ENCODE results near the gene GOLGA2.
"Not testable (repeated sequence)": the region's sequence is repeated elsewhere in the genome, so short reads cannot be mapped to it uniquely, and the experiment has no call there.

Gene GOLGA2

GRCh38 chr9:128242124-128242523 lies 33.7 kb downstream of the GOLGA2 start:
- no peak for DNase-seq (ENCODE audit: low read depth in 2 of 2)

- DNase-seq (ENCODE audit: low read depth in 2 of 2): no peak
Observed at GRCh38 chr9:128233817-128234406, 41.9 kb downstream of the GOLGA2 start.

DNA sequence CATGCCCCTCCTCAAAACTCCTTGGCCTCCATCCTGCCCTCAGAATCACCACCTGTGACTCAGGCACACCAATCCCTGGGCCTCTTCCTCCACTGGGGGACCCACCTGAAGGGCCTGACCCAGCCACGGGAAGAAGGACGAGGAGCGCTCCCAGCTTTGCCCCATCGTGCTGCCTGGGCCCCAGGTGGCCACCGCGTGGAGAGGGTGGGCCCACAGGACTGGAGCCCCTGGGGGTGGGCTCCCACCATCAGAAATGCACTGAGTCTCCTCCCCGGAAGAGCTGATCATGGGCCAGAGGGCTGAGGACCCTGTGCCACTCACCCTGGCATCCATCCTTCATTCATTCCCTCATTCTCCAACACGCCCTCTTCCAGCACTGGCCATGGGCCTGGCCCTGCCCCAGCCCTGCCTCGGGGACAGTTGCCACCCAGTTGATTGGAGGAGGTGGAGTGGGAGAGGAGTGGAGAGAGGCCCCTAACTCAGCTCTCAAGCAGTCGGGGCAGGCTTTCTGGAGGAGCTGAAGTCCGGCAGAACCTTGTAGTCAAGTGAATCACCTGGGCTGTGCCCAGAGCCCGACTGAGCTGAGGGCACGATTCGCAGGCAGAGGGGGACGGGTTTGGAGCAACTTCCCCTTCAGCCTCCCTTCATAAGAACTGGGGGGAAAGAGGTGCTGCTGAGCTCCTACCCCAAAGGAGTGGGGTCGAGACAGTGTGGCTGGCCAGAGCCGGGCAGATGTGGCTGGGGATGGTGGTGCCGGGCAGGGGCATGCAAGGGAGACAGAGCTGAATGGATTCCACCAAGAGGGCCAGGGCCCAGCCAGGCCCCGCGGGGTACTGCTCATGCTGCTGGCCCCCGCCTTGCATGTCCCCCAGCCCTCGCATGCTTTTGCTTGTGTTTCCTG lies 43.0 kb downstream of the GOLGA2 start:
- no peak for DNase-seq (ENCODE audit: low read depth in 2 of 2)

DNA sequence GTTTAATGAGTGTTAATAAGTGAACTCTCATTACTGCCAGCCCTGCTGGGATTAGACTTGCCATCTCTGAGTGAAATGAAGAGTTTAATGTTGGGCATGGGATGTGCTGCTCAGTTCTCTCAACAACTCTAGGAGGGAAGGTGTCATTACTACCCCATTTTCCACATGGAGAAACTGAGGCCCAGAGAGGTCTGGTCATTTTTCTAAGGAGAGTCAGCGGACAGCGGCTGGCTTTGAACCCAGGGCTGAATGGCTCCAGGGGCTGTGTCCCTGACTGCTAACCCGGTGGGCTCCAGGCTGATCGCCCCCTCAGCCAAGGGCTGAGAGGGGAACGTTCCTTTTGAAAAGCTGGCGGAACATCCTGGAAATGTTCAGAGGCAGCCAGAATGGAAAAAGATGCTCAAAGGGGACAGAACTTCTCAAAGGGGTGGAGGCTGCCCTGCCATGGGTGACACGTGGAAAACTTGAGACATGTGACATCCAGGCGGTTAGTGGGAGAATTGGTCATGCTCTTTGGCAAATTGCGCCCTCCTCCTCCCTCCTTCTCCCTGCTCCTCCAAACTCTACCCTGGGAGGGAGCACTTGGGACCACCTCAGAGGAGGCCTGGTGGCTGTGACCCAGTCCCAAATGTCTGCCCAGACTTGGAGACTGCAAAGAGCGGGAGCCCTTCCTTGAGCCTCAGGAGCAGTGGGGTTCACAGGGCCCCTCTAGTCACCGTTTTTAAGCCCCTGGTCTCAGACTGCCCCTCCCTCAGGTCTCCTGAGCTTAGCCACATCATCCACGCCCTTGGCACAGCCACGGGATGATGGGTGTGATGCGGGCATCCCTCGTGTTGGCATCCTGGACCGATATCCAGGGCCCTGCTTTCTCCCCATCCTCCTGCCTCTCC lies 43.9 kb downstream of the GOLGA2 start:
- DNase-seq (ENCODE audit: low read depth in 2 of 2): no peak

DNA sequence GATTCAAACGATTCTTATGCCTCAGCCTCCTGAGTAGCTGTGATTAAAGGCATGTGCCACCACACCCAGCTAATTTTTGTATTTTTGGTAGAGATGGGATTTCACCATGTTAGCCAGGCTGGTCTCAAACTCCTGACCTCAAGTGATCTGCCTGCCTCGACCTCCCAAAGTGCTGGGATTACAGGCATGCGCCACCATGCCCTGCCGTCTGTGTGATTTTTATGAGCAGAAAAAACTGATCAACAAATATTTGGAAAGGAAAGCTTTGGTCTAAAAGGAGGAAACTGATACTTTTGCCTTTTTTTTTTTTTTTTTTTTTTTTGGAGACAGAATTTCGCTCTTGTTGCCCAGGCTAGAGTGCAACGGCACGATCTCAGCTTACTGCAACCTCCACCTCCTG lies 44.9 kb downstream of the GOLGA2 start:
- DNase-seq (ENCODE audit: low read depth in 2 of 2): not testable (repeated sequence)

DNA sequence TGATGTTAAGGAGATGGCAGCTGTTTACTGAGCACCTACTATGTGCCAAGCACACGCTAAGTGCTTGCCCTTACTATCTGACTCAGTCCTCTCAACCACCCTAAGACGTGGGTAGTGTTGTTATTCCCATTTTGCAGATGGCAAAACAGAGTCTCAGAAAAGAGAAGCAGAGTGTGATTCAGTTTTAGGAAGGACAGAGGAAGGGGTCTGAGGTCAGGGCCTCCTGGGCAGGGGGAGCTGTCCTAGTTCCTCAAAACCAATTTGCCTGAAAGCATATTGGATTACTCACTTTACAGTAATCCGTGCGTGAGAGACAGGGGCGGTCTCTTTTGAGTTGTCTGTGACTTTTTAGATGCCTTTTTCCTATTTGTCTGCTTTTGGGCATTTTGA lies 49.4 kb downstream of the GOLGA2 start:
- no peak for DNase-seq (ENCODE audit: low read depth in 2 of 2)

DNA sequence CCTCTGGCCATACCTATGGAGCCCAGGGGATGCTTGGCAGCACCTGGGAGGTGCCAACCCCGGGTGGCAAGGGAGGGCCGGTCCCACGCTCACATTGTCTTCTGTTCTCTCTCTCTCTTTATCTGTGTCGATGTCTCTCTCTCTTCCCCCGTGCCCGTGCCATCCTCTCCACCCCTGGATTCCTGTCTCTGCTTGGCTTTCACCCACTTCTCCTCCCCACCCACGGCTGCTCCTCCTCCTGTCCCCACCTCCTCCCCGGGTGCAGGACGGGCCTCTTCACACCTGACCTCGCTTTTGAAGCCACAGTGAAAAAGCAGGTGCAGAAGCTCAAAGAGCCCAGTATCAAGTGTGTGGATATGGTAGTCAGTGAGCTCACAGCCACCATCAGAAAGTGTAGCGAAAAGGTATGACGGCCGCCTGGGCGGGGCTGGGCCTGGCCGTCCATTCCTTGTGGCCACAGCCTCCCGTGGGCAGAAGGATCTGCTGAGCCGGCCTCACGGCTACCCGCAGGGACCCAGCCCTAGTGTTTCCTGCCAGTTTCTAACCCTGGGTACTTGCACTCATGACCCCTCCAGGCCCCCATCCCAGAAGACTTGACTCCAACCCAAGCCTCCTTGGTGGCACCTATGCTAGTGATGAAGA lies 49.9 kb downstream of the GOLGA2 start:
- DNase-seq (ENCODE audit: low read depth in 2 of 2): no peak

- no peak for DNase-seq (ENCODE audit: low read depth in 2 of 2)
Observed at GRCh38 chr9:128224877-128225276, 50.9 kb downstream of the GOLGA2 start.

DNA sequence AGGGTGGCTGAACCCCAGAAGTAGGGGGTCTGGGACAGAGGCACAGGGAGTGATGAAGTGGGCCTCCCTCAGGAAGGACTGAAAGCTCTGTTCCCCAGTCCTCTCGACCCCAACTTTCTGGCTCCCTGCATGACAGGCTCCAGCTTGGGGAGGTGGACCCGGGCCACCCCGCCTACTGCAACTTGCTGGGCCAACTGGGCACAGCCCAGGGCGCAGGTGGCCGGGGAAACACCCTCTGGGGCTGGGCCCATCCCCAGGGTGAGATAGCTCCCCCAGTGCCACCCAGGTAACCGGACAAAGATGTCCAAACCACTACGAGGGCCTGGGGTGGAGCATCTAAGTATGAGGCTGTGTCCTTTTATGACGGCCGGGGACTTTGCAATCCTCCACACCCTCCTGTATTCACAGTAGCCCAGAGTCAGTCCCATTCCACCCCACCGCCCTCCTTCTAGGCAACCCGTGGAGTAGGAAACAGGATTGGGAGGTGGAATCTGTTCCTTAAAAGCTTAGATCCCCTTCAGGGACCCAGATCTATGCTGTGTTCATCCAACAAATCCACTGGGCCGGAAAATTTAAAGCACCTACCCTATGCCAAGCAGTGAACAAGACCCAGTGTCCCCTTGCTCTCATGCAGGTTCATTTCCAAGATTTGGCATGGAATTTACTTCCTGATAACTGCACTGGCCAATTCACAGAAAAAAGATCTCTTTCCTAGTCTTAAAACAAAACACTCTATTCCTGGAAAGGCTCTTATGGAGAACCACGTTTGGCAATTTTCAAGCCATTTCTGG lies 52.7 kb downstream of the GOLGA2 start:
- DNase-seq (ENCODE audit: low read depth in 2 of 2): no peak

- no peak for DNase-seq (ENCODE audit: low read depth in 2 of 2)
Observed at GRCh38 chr9:128222026-128222425, 53.8 kb downstream of the GOLGA2 start.

DNA sequence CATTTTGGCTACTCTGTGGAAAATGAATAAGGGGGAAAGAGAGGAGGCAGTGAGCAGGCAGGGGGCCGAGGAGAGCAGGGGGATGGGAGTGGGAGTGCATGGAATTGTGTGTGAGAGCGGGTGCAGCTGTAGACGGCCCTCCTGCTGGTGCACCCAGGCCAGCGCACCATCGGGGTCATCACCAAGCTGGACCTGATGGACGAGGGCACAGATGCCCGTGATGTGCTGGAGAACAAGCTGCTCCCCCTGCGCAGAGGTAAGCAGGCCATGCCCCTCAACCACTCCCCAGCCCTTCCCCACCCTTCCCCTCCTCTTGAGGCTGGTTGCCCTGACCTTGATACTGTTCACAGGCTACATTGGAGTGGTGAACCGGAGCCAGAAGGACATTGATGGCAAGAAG lies 56.0 kb downstream of the GOLGA2 start:
- DNase-seq (ENCODE audit: low read depth in 2 of 2): no peak

DNA sequence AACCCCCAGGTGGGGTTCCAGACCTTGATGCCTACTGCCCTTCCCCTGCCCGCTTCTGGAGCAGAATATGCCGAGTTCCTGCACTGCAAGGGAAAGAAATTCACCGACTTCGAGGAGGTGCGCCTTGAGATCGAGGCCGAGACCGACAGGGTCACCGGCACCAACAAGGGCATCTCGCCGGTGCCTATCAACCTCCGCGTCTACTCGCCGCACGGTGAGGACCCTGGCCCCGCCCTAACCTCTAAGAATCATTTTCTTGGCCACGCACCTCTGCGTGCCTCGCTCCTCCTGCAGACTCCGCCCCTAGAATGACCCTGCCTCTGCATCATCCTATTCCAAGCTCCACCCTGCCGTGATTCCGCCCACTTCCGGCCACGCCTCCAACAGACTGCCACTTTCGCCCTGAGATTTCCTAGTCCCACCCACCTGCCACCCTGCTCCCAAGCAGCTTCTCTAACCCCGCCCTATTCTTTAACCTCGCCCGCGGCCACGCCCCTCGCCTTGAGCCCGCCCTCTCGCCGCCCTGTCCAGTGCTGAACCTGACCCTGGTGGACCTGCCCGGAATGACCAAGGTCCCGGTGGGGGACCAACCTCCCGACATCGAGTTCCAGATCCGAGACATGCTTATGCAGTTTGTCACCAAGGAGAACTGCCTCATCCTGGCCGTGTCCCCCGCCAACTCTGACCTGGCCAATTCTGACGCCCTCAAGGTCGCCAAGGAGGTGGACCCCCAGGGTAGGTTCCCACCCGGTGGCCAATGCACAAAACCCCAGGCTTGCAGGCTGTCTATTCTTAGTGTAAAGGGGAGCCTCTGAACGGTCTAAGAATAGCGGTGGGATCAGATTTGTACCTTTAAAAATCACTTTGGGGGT lies 57.1 kb downstream of the GOLGA2 start:
- DNase-seq (ENCODE audit: low read depth in 2 of 2): peak; percentile 93 to 95

DNA sequence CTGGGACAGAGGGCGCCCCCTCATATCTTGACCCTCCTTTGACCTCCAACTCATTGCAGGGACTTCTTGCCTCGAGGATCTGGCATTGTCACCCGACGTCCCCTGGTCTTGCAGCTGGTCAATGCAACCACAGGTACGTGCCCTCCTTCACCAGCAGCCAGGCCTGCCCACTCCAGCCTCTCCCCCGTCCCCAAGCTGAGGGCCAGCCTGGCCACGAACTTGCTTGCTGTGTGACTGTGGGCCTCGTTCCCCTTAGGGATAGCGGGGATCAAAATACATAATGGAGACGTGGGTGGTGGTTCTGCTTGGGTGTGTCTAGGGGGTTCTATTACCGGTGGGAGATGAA lies 57.7 kb downstream of the GOLGA2 start:
- DNase-seq (ENCODE audit: low read depth in 2 of 2): no peak

- DNase-seq (ENCODE audit: low read depth in 2 of 2): no peak
Observed at GRCh38 chr9:128216781-128217553, 58.8 kb downstream of the GOLGA2 start.

GRCh38 chr9:128215491-128216409 lies 60.1 kb downstream of the GOLGA2 start:
- DNase-seq (ENCODE audit: low read depth in 2 of 2): no peak

DNA sequence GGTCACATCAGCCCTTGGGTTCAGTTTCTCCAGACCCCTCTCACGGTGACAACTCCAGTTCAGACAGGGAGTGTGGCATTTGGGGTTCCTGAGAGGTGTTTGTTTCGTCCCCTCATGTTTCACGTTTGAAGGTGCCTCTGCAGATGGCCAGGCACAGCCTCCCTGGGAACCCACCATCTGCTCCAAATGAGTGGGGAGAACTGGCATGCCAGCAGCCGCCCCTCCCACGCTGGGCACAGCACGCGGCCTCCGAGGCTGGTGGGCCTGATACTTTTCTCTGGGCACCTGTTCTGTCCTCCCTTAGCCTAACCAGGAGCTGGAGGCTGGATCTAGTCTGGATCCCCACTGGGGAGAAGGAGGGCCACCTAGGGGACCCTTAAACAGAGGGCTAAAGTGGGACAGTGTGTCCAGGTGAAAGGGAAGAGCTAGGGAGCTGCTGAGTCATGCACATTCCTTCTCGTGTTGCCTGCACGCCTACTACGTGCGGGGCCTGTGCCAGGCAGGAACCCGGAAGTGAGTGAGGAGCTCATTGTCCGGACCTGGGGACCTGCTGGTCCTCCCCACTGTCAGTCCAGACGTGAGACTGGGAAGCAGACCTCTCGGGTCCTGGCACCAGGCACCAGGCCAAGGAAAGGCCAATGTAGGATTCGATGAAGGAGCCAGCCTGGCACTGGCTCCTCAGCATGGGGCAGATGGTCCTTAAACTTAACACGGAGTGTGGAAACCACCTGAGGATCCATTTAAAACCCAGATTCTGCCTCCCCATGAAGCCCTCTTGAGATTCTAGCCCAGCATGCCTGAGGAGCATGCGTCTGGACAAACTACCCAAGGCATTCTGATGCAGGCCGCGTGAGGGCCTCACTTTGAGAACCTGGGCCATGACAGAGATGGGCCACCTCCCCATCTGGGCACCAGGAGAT lies 61.0 kb downstream of the GOLGA2 start:
- no peak for DNase-seq (ENCODE audit: low read depth in 2 of 2)
